Testis (tissue), 2 donors: Measurements from ENCODE around the gene DZANK1.

ENCODE experiments used
- CTCF ChIP-seq, 3 experiments: fragments of 450-650 bp in 2 of 3; fragments of 200-600 bp in 1 of 3; sonication (generic) in 1 of 3; IDR thresholded peaks; one replicate each; pipeline ENCODE4 v1.5.1; 2016 to 2019; ENCODE audit warnings: antibody characterized with exemption in 3 of 3, mild to moderate bottlenecking in 2 of 3, moderate library complexity in 1 of 3
- POLR2A ChIP-seq: fragments of 450-650 bp; IDR thresholded peaks from one replicate; pipeline ENCODE4 v1.6.1; 2017; ENCODE audit warnings: antibody characterized with exemption, mild to moderate bottlenecking, moderate library complexity

GRCh38 chr20:18403269-18403668, 63.6 kb downstream of the DZANK1 start:
- TF ChIP-seq CTCF (IDR thresholded peaks at IDR 0.05) (no peak), POLR2A (no peak)
